Duodenal mucosa (tissue), 2 donors: ENCODE results near the gene GATA2.

Source experiments
- H3K27ac ChIP-seq: one replicate; pipeline ENCODE4 v1.7.0; 2013; ENCODE audit warnings: low read depth, low read length
- H3K27me3 ChIP-seq, 2 donors: one replicate each; pipeline ENCODE4 v1.7.0; 2013; ENCODE audit warnings: low read length in 2 of 2, control low read depth in 1 of 2; ENCODE audit not compliant: insufficient read depth in 2 of 2, control insufficient read depth in 1 of 2
- H3K36me3 ChIP-seq, 2 donors: one replicate each; pipeline ENCODE4 v1.7.0; 2013; ENCODE audit warnings: low read length in 2 of 2, control low read depth in 1 of 2; ENCODE audit not compliant: insufficient read depth in 2 of 2, control insufficient read depth in 1 of 2
- H3K4me1 ChIP-seq, 2 donors: one replicate each; pipeline ENCODE4 v1.7.0; 2013; ENCODE audit warnings: low read length in 2 of 2, control low read depth in 1 of 2; ENCODE audit not compliant: insufficient read depth in 2 of 2, control insufficient read depth in 1 of 2
- H3K4me3 ChIP-seq, 2 donors: one replicate each; pipeline ENCODE4 v1.7.0; 2013; ENCODE audit warnings: low read length in 2 of 2, low read depth in 1 of 2
- H3K9ac ChIP-seq, 2 donors: one replicate each; pipeline ENCODE4 v1.7.0; 2013; ENCODE audit warnings: low read length in 2 of 2, low read depth in 1 of 2
- H3K9me3 ChIP-seq, 2 donors: one replicate each; pipeline ENCODE4 v1.7.0; 2013; ENCODE audit warnings: low read length in 2 of 2, control low read depth in 1 of 2; ENCODE audit not compliant: control insufficient read depth in 1 of 2

The GATA2 gene

GRCh38 chr3:128435561-128435960 is 57.4 kb downstream of the GATA2 start:
- Histone ChIP-seq H3K9me3 (no peaks in the 10 kb centered on the region), H3K9ac (no peak overlapping the region), H3K27me3 (peaks cover 34% of the 10 kb centered on the region in 2 donors), H3K27ac (no peak overlapping the region), H3K4me3 (no peak overlapping the region), H3K36me3 (no peaks in the 10 kb centered on the region), H3K4me1 (no peaks in the 10 kb centered on the region)

- Histone ChIP-seq H3K27me3 (peaks cover 34 to 35% of the 10 kb centered on the region in 2 donors), H3K4me1 (no peaks in the 10 kb centered on the region), H3K9me3 (no peaks in the 10 kb centered on the region), H3K9ac (no peak overlapping the region), H3K27ac (no peak overlapping the region), H3K4me3 (no peak overlapping the region), H3K36me3 (no peaks in the 10 kb centered on the region)
Measured at GRCh38 chr3:128435058-128435457, 57.9 kb downstream of the GATA2 start.

DNA sequence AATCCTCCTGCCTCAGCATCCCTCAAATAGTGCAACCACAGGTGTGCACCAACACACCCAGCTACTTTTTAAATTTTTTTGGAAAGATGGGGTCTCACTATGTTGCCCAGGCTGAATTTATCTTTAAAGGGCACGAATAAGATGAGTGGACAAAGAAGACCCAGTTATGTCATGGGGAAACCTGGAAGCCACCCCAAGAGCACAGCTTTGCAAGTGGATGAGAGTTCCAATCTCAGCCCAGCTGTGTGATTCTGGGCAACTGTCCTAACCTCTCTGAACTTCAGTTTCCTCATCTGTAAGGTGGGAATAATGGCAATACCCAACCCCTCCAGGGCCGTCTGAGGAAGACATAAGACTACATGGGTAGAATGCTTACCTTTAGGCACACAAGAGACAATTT is 58.5 kb downstream of the GATA2 start:
- Histone ChIP-seq H3K36me3 (no peaks in the 10 kb centered on the region), H3K27me3 (peaks cover 34 to 39% of the 10 kb centered on the region in 2 donors)

GRCh38 chr3:128433837-128434165 is 59.2 kb downstream of the GATA2 start:
- Histone ChIP-seq H3K4me3 (no peak overlapping the region), H3K36me3 (no peaks in the 10 kb centered on the region), H3K27me3 (peaks cover 34 to 39% of the 10 kb centered on the region in 2 donors), H3K27ac (no peak overlapping the region), H3K4me1 (no peaks in the 10 kb centered on the region), H3K9me3 (no peaks in the 10 kb centered on the region), H3K9ac (no peak overlapping the region)

More for the DNA sequence above, 58.5 kb downstream of the GATA2 start:
- no peak overlapping the region for H3K27ac ChIP-seq
- no peak overlapping the region for H3K4me3 ChIP-seq
- H3K4me1 ChIP-seq = no peaks in the 10 kb centered on the region
- no peaks in the 10 kb centered on the region for H3K9me3 ChIP-seq
- no peak overlapping the region for H3K9ac ChIP-seq

DNA sequence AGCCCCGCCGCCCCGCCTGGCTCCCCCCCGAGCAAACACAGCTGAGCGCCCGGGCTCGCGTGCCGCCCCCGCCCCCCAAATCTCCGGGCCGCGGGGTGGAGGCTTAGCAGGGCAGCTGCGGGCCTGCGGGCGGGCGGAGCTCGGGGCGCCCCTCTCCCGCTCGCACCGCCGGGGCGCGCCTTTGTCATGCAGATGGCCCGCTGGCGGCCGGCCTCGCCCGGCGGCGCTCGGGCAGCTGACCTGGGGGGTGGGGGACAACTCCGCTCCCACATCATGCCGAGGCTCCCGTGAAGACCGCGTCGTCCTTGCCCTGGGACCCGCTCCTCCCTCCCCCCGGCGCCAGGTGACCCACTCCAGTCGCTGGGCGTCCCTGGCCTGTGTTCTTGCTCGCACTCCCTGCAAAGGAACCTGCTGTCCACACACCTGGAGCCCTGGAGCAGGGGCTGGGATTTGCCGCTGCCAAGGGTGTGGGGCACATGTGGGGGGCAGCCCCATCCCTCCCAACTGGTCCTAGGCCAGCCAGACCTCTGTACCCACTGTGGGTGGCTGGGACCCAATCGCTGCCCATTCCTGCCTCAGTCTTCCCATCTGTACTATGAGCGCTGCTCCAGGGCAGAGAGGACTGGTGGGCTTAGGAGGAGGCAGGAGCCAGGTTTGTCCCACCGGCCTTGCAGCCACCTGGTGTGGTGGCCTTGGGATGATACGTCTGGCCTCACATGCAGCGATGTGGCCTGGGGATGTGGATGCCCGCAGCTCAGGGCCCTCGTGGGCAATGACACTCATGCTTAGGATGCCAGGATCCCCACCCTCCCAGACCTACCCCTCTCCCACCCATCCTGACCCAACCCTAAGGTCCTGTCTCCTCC is 59.8 kb downstream of the GATA2 start:
- Histone ChIP-seq H3K9ac (no peak overlapping the region), H3K4me1 (no peaks in the 10 kb centered on the region), H3K9me3 (no peaks in the 10 kb centered on the region), H3K4me3 (no peak overlapping the region), H3K27ac (no peak overlapping the region), H3K36me3 (no peaks in the 10 kb centered on the region), H3K27me3 (peaks cover 32 to 39% of the 10 kb centered on the region in 2 donors)

DNA sequence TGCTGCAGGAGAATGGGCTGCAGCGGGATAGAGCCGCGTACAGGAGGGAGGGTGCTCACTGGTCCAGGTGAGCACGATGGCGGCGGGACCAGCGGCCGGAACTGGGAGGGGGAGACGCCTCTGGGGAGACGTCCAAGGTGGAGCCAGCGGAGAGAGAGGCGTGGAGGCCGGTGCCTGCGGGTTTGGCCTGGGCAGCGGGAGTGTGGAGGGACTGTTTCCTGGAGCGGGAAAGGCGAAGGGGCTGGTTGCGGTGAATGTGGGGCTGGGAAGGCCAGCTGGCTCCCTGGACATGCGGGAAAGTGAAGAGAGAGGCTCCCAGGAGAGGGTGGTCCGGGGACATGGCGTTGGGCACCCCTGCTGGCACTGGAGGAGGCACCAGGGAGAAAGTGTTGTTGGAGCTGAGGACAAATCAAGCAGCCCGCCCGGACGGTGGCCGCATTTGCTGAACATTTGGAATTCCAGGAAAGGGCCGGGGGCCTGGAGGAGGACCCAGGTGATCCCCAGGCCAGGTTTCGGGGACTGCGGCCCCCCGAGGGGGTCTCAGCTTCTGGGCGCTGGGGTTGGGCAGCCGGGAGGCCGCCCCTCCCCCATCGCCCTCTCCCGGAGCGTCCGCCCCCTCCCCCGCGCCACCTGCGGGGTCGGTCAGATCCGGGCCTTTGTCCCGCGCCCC is 60.6 kb downstream of the GATA2 start:
- Histone ChIP-seq H3K9ac (no peak overlapping the region), H3K9me3 (no peaks in the 10 kb centered on the region), H3K27ac (no peak overlapping the region), H3K4me1 (no peaks in the 10 kb centered on the region), H3K36me3 (no peaks in the 10 kb centered on the region), H3K4me3 (no peak overlapping the region), H3K27me3 (peaks cover 32 to 42% of the 10 kb centered on the region in 2 donors)

- no peak overlapping the region for H3K27ac ChIP-seq
- H3K27me3 ChIP-seq = peaks cover 32 to 47% of the 10 kb centered on the region in 2 donors
- no peaks in the 10 kb centered on the region for H3K4me1 ChIP-seq
- no peaks in the 10 kb centered on the region for H3K9me3 ChIP-seq
- no peaks in the 10 kb centered on the region for H3K36me3 ChIP-seq
- H3K9ac ChIP-seq = no peak overlapping the region
- no peak overlapping the region for H3K4me3 ChIP-seq
Measured at GRCh38 chr3:128431803-128432300, 61.1 kb downstream of the GATA2 start.

- Histone ChIP-seq H3K27me3 (peaks cover 29 to 42% of the 10 kb centered on the region in 2 donors), H3K27ac (no peak overlapping the region), H3K9me3 (no peaks in the 10 kb centered on the region), H3K4me3 (no peak overlapping the region), H3K36me3 (no peaks in the 10 kb centered on the region), H3K9ac (no peak overlapping the region), H3K4me1 (peaks cover 0 to 3% of the 10 kb centered on the region in 2 donors)
Measured at GRCh38 chr3:128430731-128431130, 62.3 kb downstream of the GATA2 start.

DNA sequence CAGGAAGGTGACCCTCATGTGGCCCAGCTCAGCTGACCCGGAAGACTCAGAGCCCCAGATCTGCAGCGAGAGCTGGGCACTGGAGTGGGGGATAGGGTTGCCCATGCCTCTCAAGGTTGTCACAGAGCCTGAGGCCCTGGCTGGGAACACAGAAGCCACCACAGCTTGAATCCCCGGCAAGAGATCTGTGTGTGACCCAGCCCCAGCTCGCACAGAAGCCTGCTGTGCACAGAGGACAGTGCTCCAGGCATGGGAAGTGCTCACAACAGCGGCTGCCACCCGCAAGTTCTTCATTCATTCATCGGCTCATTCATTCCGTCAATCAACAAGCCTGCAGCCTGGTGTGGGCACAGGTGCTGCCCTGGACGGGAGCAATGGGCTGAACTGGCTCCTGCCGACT is 62.7 kb downstream of the GATA2 start:
- H3K27me3 ChIP-seq = peaks cover 29 to 42% of the 10 kb centered on the region in 2 donors
- H3K9ac ChIP-seq = no peak overlapping the region
- H3K4me3 ChIP-seq = no peak overlapping the region
- no peak overlapping the region for H3K27ac ChIP-seq
- H3K9me3 ChIP-seq = no peaks in the 10 kb centered on the region
- no peaks in the 10 kb centered on the region for H3K36me3 ChIP-seq
- peaks cover 0 to 3% of the 10 kb centered on the region in 2 donors for H3K4me1 ChIP-seq

DNA sequence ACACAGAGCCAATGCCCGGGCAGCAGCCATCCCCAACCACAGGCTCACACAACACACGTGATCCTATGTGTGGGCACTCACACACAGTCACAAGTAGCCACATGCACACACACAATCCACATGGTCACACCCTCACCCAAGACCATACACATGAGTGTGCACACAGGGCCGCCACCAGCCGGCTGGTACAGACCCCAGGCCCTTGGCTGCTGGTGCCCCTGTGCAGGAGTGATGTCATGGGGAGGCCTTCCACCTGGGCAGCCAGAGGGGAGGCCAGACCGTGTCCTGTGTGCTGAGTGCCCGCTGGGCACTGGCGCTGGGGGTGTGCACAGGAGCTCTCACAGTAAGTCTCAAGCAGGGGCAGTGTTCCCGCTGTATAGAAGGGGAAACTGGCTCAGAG is 63.2 kb downstream of the GATA2 start:
- Histone ChIP-seq H3K27me3 (peaks cover 29 to 38% of the 10 kb centered on the region in 2 donors), H3K4me1 (peaks cover 0 to 3% of the 10 kb centered on the region in 2 donors), H3K4me3 (no peak overlapping the region), H3K27ac (no peak overlapping the region), H3K9me3 (no peaks in the 10 kb centered on the region), H3K36me3 (no peaks in the 10 kb centered on the region), H3K9ac (no peak overlapping the region)
